Fibroblast of skin of left quadriceps (primary cell): ENCODE results near the gene CABLES1.
"Not testable (repeated sequence)": the region's sequence is repeated elsewhere in the genome, so short reads cannot be mapped to it uniquely, and the experiment has no call there.

Experiments
- DNase-seq, 2 experiments: peaks; one replicate each; pipeline ENCODE4 v3.0.0-alpha.2; 2013; ENCODE audit warnings: low read depth in 2 of 2

The CABLES1 gene

GRCh38 chr18:23266717-23267446 lies 131.6 kb downstream of the CABLES1 start:
- no peak for DNase-seq

GRCh38 chr18:23267447-23267776 lies 132.1 kb downstream of the CABLES1 start:
- DNase-seq: no peak

- no peak for DNase-seq
These were observed 133.4 kb downstream of the CABLES1 start for GRCh38 chr18:23268641-23269040.

- not testable (repeated sequence) for DNase-seq
These were observed 133.8 kb downstream of the CABLES1 start for GRCh38 chr18:23269068-23269467.

DNA sequence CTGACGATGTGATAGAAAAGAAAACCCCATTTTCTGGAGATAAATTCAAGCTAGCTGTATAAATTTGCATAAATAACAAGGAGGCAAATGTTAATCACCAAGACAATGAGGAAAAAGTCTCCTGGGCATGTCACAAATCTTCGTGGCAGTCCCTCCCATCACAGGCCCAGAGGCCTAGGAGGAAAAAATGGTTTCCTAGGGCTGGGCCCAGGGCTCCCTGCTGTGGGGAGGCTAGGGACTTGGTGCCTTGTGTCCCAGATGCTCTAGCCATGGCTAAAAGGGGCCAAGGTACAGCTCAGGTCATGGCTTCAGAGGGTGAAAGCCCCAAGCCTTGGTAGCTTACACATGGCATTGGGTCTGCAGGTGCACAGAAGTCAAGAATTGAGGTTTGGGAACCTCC lies 134.6 kb downstream of the CABLES1 start:
- DNase-seq: no peak

DNA sequence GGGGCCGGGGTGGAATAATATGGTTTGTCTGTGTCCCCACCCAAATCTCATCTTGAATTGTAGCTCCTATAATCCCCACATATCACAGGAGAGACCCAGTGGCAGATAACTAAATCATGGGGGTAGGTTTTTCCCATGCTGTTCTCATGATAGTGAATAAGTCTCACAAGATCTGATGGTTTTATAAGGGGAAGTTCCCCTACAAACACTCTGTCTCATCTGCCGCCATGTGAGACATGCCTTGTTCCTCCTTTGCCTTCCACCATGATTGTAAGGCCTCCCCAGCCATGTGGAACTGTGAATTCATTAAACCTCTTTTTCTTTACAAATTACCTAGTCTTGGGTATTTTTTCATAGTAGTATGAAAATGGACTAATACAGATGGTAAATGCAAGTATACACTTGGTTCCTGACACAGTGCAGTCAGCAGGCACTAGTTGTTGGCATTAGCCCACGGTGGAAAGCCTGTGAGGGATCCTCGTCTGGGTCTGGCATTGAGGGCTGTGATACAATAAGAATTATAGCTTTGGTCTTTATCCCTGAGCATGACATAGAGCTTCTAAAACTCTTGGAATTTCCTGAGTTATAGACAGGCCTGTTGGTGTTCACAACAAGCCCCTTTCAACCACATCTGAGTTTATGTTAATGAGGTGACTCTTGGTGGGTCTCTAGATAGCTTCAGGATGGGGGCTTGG lies 135.8 kb downstream of the CABLES1 start:
- DNase-seq: peak; percentile 32 to 37

GRCh38 chr18:23272498-23273232 lies 137.4 kb downstream of the CABLES1 start:
- no peak for DNase-seq

DNA sequence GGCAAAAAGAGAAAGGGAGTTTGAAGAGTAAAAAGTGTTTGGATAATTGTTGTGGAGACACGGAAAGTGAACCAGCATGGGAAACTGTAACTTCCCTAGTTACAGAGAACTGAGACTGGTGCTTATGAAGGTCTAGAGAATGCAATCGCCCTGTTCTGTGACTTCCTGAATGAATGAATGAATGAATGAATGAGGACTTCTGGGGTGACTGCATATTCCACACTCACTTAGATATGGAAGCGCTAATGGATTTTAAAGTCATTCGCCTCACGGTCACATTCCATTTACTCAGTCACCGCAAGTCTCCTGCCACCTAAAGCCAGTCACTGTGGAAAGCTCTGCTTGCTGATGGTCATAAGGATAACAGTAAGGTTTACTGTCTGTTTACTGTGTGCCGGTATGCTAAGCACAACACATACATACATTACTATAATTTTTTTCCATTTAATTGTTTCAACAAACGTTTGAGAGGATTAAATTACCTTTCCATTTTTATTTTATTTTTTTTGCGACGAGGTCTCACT lies 138.2 kb downstream of the CABLES1 start:
- DNase-seq: no peak

- DNase-seq: no peak
These were observed 139.6 kb downstream of the CABLES1 start for GRCh38 chr18:23274638-23275482.

DNA sequence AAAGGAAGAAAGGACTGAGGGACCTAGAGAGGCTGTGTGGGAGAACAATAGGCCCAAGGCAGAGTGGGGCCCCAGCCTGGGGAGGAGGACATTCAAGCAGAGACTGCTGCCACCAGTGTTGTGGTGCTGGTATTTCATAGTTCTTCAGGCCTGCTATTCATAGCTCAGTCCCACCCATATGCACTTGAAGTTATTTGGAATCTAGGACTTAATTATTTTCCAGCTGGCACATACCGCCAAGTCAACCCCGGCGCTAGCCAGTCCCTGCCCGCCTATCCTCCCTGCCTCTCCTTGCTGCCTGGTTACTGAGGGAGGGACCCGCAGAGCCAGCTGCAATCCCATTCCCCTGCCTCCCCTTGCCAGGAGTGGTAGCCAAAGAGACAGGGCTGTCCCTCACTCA lies 141.2 kb downstream of the CABLES1 start:
- DNase-seq: no peak

DNA sequence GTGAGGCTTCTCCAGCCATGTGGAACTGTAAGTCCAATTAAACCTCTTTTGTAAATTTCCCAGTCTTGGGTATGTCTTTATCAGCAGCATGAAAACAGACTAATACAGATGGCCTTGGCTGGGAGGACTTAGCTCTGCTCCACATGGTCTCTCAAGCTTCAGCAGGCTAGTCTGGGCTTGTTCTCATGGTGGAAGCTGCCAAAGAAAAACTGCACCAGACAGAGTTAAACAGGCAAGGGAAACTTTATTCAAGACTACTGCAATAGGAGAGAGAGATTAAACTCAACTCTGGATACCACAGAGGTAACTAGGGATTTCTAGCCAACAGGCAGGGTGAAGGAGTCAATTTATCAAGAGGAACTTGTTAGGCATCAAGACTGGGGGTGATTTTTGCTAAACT lies 142.1 kb downstream of the CABLES1 start:
- DNase-seq: no peak

DNA sequence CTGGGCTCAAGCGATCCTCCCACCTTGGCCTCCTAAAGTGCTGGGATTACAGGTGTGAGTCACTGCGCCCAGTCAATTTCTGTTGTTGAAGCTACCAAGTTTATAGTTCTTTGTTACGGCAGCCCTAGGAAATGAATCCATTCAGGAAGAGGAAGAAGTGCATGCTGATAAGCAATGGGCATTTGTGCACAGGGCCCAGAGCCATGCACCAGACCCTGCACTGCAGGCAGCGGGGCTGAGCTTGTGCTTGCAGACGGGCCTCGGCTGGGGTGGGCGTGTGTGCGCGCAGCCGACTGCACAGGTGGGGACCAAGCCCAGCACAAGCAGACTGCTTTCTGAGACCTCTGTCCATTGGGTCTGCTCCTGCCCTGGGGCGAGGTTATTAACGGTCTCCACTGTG lies 144.6 kb downstream of the CABLES1 start:
- no peak for DNase-seq

- DNase-seq: no peak
These were observed 145.6 kb downstream of the CABLES1 start for GRCh38 chr18:23280844-23281243.

DNA sequence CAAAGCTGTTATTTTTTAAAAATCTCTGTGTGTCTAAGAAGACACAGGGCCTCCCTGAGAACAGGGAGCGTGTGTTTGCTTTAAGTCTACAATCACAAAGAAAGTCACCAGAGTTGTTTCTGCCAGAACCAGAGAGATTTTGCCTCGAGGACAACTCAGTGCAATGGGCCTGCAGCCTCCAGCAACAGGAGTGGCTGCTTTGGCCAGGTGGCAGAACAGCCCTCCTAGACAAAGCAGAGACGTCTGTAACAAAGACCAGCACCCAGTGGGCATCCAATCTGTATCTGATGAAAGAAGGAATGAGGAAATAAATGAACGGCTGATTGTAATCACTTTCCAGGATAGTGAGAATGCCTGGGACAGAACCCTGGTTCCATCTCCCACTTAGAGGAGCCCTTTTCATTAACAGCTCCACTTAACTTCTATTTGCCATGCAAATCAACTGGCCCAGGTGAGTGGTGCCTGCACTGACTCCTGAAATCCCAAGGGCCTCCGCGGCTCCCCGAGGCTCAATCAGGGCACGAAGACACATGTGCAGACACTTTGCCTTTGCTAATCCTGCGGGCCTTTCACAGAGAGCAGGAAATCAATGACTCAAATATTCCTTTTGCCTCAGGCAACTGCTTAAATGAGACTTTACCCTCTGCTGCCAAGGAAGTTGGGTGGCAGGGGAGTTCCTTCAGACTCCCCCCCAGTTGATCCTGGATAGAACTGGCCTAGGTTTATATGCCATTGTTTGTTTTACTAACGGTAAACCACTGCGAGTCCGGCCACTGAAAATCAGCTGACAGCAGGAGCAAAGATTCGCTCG lies 146.5 kb downstream of the CABLES1 start:
- no peak for DNase-seq

DNA sequence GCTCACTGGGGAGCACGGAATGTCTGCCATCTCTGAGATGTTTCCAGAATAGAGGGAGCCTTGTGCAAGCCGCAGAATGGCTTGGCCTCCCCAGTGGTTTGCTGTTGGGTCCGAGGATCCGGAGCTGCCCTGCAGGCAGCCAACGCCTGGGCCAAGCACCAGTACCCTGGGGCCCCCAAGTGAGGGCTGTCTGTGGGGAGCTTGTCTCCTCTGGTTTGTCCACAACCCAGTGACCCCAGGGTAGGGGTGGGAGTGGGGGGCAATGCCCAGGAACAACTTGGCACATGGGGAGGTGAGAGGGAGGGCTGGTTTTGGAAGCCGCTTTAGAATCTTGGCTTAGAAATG lies 147.1 kb downstream of the CABLES1 start:
- no peak for DNase-seq

DNA sequence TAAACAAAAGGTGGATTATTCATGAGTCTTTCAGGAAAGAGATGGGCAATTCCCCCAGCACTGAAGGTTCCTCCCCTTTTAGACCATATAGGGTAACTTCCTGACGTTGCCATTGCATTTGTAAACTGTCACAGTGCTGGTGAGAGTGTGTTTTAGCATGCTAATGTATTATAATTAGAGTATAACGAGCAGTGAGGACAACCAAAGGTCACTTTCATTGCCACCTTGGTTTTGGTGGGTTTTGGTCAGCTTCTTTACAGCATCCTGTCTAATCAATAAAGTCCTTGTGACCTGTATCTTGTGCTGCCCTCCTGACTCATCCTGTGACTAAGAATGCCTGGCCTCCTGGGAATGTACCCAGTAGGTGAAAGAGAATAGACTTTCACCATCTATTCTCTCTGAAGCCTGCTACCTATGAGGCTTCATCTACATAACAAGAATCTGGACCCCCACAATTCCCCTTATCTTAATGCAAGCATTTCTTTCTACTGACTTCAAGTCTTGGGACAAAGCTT lies 148.7 kb downstream of the CABLES1 start:
- no peak for DNase-seq

- no peak for DNase-seq
These were observed 149.3 kb downstream of the CABLES1 start for GRCh38 chr18:23284629-23285028.

GRCh38 chr18:23285581-23285980 lies 150.3 kb downstream of the CABLES1 start:
- not testable (repeated sequence) for DNase-seq

- peak; percentile 61 to 69 for DNase-seq
These were observed 156.3 kb downstream of the CABLES1 start for GRCh38 chr18:23291456-23292205.

DNA sequence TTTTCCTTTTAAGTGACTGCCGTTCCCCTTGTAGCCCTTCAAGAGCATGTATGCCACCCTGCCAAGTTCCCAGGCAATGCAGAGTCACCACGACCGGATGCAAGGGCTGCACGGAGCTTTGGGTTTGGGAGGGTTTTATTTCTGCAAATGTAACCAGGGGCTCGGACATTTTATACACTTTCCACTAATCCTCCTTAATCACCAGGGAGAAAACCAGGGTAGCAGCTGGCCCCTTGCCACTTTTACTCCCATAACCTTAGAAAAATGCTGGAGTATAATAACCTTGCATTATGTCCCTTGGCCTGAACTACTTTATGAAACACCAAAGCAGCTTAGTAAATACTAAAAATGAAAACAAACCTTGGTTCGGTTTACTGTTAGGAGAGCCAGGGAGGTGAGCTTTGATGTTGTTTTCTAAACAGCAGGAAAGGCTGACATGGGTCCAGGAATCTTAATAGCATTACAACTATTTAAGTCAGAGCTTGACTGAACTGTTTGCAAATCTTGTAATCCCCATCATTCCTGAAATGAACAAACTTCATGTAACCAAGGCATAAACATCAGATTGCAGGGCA lies 165.0 kb downstream of the CABLES1 start:
- DNase-seq: peak in 1 of 2 experiments; percentile 9
